ENCODE results near the gene PDIA2.

DNA sequence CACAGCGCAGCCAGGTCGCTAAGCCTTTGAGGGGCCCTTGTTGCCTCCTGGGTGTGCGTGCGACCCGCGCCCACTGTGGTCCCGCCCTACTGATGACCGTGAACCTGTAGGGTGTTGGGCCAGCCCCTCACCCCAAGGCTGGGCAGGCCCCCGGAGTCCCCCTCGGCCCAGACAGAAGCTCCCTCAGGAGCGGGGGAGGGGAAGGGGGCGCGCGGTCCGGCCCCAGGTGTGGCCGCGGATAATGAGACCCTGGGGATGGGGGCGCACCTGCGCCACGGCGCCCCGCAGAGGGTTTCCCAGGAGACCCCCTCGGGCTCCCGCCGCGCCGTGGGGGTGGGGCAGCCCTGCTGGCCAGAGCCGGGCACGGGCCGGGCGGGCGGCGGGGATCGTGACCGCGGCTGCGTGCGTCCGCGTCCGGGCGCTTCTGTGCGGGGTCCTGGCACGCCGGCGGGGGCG is 2.9 kb upstream of the PDIA2 start:
- TF ChIP-seq CSDC2 (CRISPR knock-in tag; IDR thresholded peaks at IDR 0.05) (no peak), ZNF565 (CRISPR knock-in tag; conservative IDR thresholded peaks at IDR 0.05; ENCODE audit: low read depth) (no peak), PATZ1 (CRISPR knock-in tag; IDR thresholded peaks at IDR 0.05; ENCODE audit: borderline replicate concordance) (no peak)

Measured in SK-N-SH treated with all-trans-retinoic acid at 6 μM for 48 hours (cell line).